Activated CD8-positive, alpha-beta memory T cell treated with anti-CD3 and anti-CD28 coated beads, Interleukin-2, amount 50 U/mL, for 1 hour (primary cell): ENCODE results near the gene DOCK3.
A peak's percentile ranks its signal among the peaks of the same experiment; 100 is the strongest.
"Not testable (repeated sequence)": the region's sequence is repeated elsewhere in the genome, so short reads cannot be mapped to it uniquely, and the experiment has no call there.

ENCODE experiments used
- DNase-seq: peaks from one replicate; pipeline ENCODE4 v3.0.0-alpha.2; 2020; ENCODE audit errors: extremely low read depth

The DOCK3 gene

GRCh38 chr3:50885070-50885850 is 210.5 kb downstream of the DOCK3 start:
- no peak for DNase-seq

- DNase-seq: no peak
These were observed 216.1 kb downstream of the DOCK3 start for GRCh38 chr3:50890688-50891344.

GRCh38 chr3:50901097-50901496 is 226.4 kb downstream of the DOCK3 start:
- not testable (repeated sequence) for DNase-seq

GRCh38 chr3:50912746-50913145 is 238.0 kb downstream of the DOCK3 start:
- no peak for DNase-seq

GRCh38 chr3:50913260-50913659 is 238.5 kb downstream of the DOCK3 start:
- DNase-seq: no peak

GRCh38 chr3:50922071-50922470 is 247.3 kb downstream of the DOCK3 start:
- DNase-seq: not testable (repeated sequence)

GRCh38 chr3:50923955-50924354 is 249.2 kb downstream of the DOCK3 start:
- no peak for DNase-seq

- DNase-seq: no peak
These were observed 249.9 kb downstream of the DOCK3 start for GRCh38 chr3:50924638-50925037.

GRCh38 chr3:50926868-50927267 is 252.1 kb downstream of the DOCK3 start:
- DNase-seq: no peak

- no peak for DNase-seq
These were observed 255.9 kb downstream of the DOCK3 start for GRCh38 chr3:50930371-50931208.

GRCh38 chr3:50932918-50933317 is 258.2 kb downstream of the DOCK3 start:
- DNase-seq: not testable (repeated sequence)

- no peak for DNase-seq
These were observed 261.7 kb downstream of the DOCK3 start for GRCh38 chr3:50936389-50936788.

GRCh38 chr3:50947419-50947818 is 272.7 kb downstream of the DOCK3 start:
- no peak for DNase-seq

- no peak for DNase-seq
These were observed 275.9 kb downstream of the DOCK3 start for GRCh38 chr3:50950591-50950990.

- DNase-seq: no peak
These were observed 279.2 kb downstream of the DOCK3 start for GRCh38 chr3:50953825-50954414.

- DNase-seq: no peak
These were observed 286.7 kb downstream of the DOCK3 start for GRCh38 chr3:50961386-50961785.

GRCh38 chr3:50971487-50971924 is 296.8 kb downstream of the DOCK3 start:
- DNase-seq: peak; percentile 33

GRCh38 chr3:50972029-50972428 is 297.3 kb downstream of the DOCK3 start:
- no peak for DNase-seq

- DNase-seq: not testable (repeated sequence)
These were observed 303.9 kb downstream of the DOCK3 start for GRCh38 chr3:50978586-50978985.

- no peak for DNase-seq
These were observed 304.4 kb downstream of the DOCK3 start for GRCh38 chr3:50978991-50979667.
